Transverse colon (tissue), 3 donors: Measurements from ENCODE around the gene OBSCN.

ENCODE experiments used
- POLR2A ChIP-seq: fragments of 450-650 bp; IDR thresholded peaks from one replicate; pipeline ENCODE4 v1.6.1; 2016; ENCODE audit warnings: antibody characterized with exemption, mild to moderate bottlenecking, moderate library complexity
- TF ChIP-seq, protein P1 (sequence below), 5 experiments: fragments of 200-600 bp in 3 of 5; fragments of 450-650 bp in 2 of 5; sonication (generic) in 3 of 5; IDR thresholded peaks; 1 replicate in 2 of 5; 2 replicates in 3 of 5; pipeline ENCODE4 v1.5.1; 2016 to 2017; ENCODE audit warnings: antibody characterized with exemption in 5 of 5, inconsistent platforms in 3 of 5, mild to moderate bottlenecking in 2 of 5, moderate library complexity in 1 of 5

DNA sequence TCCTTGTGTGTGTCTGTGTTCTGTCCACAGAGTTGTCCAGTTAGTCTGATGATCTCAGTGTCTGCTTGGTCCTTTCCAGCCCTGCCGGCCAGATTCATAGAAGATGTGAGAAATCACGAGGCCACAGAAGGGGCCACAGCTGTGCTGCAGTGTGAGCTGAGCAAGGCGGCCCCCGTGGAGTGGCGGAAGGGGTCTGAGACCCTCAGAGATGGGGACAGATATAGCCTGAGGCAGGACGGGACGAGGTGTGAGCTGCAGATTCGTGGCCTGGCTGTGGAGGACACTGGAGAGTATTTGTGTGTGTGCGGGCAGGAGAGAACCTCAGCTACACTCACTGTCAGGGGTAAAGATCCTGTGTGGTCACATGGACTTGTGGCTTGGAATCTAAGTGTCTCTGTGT is 95.8 kb downstream of the OBSCN start:
- TF ChIP-seq, protein P1, sequence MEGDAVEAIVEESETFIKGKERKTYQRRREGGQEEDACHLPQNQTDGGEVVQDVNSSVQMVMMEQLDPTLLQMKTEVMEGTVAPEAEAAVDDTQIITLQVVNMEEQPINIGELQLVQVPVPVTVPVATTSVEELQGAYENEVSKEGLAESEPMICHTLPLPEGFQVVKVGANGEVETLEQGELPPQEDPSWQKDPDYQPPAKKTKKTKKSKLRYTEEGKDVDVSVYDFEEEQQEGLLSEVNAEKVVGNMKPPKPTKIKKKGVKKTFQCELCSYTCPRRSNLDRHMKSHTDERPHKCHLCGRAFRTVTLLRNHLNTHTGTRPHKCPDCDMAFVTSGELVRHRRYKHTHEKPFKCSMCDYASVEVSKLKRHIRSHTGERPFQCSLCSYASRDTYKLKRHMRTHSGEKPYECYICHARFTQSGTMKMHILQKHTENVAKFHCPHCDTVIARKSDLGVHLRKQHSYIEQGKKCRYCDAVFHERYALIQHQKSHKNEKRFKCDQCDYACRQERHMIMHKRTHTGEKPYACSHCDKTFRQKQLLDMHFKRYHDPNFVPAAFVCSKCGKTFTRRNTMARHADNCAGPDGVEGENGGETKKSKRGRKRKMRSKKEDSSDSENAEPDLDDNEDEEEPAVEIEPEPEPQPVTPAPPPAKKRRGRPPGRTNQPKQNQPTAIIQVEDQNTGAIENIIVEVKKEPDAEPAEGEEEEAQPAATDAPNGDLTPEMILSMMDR (IDR thresholded peaks at IDR 0.05), result no peak
- no peak for TF ChIP-seq POLR2A
